Measurements from ENCODE around the gene APOL2. TPM values are rescaled to one million over a fixed set of nuclear protein-coding genes. Genes with fewer than 3 reads are reported as not detected.

Gene APOL2
- total RNA-seq, 2 donors from 2014 or later, result 35.9 to 84.9 TPM

DNA sequence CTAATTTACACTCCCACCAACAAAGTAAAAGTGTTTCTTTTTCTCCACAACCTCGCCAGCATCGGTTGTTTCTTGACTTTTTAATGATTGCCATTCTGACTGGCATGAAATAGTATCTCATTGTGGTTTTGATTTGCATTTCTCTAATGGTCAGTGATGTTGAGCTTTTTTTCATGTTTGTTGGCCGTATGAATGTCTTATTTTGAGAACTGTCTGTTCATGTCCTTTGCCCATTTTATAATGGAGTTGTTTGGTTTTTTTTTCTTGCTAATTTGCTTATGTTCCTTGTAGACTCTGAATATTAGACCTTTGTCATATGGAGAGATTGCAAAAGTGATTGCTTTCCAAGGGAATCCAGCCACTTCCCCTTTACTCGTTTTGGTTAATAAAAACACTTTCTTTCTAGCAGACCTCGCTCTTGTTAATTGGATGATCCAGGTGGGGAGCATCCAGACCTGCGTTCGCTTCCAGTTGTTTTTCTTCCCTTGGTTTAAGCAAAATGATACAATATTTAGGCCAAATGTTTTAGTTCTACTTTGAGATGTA lies 20.6 kb downstream of the APOL2 start:
- no peak overlapping the region for H3K4me3 ChIP-seq
- H3K27ac ChIP-seq, result no peak overlapping the region
- no peaks in the 10 kb centered on the region for H3K27me3 ChIP-seq (replicated peaks; ENCODE audit: insufficient read depth)
- no peak for DNase-seq (ENCODE audit: low spot score)
- no peak for ATAC-seq (ENCODE audit: insufficient number of reproducible peaks, low FRiP score, low read depth)
- peaks cover 0 to 20% of the 10 kb centered on the region in 2 donors for H3K4me1 ChIP-seq (ENCODE audit: control insufficient read depth in 1 of 2, low read depth in 2 of 2)
- no peaks in the 10 kb centered on the region for H3K9me3 ChIP-seq
- TF ChIP-seq, protein P1, sequence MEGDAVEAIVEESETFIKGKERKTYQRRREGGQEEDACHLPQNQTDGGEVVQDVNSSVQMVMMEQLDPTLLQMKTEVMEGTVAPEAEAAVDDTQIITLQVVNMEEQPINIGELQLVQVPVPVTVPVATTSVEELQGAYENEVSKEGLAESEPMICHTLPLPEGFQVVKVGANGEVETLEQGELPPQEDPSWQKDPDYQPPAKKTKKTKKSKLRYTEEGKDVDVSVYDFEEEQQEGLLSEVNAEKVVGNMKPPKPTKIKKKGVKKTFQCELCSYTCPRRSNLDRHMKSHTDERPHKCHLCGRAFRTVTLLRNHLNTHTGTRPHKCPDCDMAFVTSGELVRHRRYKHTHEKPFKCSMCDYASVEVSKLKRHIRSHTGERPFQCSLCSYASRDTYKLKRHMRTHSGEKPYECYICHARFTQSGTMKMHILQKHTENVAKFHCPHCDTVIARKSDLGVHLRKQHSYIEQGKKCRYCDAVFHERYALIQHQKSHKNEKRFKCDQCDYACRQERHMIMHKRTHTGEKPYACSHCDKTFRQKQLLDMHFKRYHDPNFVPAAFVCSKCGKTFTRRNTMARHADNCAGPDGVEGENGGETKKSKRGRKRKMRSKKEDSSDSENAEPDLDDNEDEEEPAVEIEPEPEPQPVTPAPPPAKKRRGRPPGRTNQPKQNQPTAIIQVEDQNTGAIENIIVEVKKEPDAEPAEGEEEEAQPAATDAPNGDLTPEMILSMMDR (IDR thresholded peaks at IDR 0.05), result no peak
- H3K36me3 ChIP-seq, result no peaks in the 10 kb centered on the region

DNA sequence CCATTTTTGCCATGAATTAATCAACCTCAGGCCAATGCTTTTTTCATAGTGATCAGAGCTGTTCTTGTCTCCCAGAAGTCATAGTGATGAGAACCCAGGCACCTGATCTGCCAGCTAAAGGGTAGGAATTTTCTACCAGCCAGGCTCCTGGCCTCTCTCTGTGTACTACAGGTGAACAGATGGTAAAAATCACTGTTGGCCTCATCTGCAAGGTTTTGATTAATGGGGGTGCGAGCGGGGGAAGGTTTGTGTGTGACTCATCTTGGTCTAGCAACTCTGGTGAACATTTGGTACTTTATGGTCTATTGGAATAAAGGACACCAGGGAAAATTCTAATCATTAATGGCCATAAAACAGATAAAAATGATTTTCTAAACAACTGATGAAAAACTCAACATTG lies 23.3 kb downstream of the APOL2 start:
- no peaks in the 10 kb centered on the region for H3K36me3 ChIP-seq
- TF ChIP-seq, protein P1 (IDR thresholded peaks at IDR 0.05), result no peak
- no peak overlapping the region for H3K27ac ChIP-seq
- ATAC-seq (ENCODE audit: insufficient number of reproducible peaks, low FRiP score, low read depth) (no peak), DNase-seq (ENCODE audit: low spot score) (no peak)
- H3K27me3 ChIP-seq (replicated peaks; ENCODE audit: insufficient read depth), result no peaks in the 10 kb centered on the region
- peaks cover 0 to 14% of the 10 kb centered on the region in 2 donors for H3K4me1 ChIP-seq (ENCODE audit: control insufficient read depth in 1 of 2, low read depth in 2 of 2)
- H3K4me3 ChIP-seq, result no peak overlapping the region
- H3K9me3 ChIP-seq, result no peaks in the 10 kb centered on the region

DNA sequence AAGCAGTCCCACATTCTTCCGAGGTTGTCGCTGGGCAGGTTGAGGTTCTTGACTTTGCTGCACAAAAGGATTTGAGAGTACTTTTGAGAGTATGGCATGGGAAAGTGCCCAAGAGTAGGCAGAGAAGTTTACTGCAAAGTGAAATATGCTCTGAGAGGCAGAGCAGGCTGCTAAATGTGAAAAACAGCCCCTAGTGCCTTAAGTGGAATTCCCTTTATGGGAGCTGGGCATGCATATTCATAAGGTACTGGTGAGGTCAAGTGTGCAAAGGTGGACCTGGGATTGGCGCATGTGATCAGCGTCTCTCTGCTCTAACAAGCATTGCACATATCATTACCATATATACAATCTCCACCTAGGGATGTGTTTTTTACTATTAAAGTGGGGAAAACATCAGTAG lies 25.7 kb downstream of the APOL2 start:
- Histone ChIP-seq H3K27ac (no peak overlapping the region), H3K27me3 (replicated peaks; ENCODE audit: insufficient read depth) (no peaks in the 10 kb centered on the region), H3K4me1 (ENCODE audit: control insufficient read depth in 1 of 2, low read depth in 2 of 2) (peaks cover 0 to 7% of the 10 kb centered on the region in 2 donors), H3K36me3 (no peaks in the 10 kb centered on the region), H3K4me3 (no peak overlapping the region), H3K9me3 (no peaks in the 10 kb centered on the region)
- TF ChIP-seq, protein P1 (IDR thresholded peaks at IDR 0.05), result no peak
- ATAC-seq (ENCODE audit: insufficient number of reproducible peaks, low FRiP score, low read depth) (no peak), DNase-seq (ENCODE audit: low spot score) (no peak)

- Histone ChIP-seq H3K9me3 (no peaks in the 10 kb centered on the region), H3K4me3 (no peak overlapping the region), H3K27ac (no peak overlapping the region), H3K36me3 (no peaks in the 10 kb centered on the region), H3K4me1 (ENCODE audit: control insufficient read depth in 1 of 2, low read depth in 2 of 2) (peaks cover 0 to 7% of the 10 kb centered on the region in 2 donors), H3K27me3 (replicated peaks; ENCODE audit: insufficient read depth) (no peaks in the 10 kb centered on the region)
- DNase-seq (ENCODE audit: low spot score) (no peak), ATAC-seq (ENCODE audit: insufficient number of reproducible peaks, low FRiP score, low read depth) (no peak)
- TF ChIP-seq, protein P1 (IDR thresholded peaks at IDR 0.05), result no peak
Observed at GRCh38 chr22:36212901-36213300, 26.4 kb downstream of the APOL2 start.

- peaks cover 0 to 7% of the 10 kb centered on the region in 2 donors for H3K4me1 ChIP-seq (ENCODE audit: control insufficient read depth in 1 of 2, low read depth in 2 of 2)
- H3K27ac ChIP-seq, result no peak overlapping the region
- DNase-seq (ENCODE audit: low spot score), result no peak
- no peaks in the 10 kb centered on the region for H3K27me3 ChIP-seq (replicated peaks; ENCODE audit: insufficient read depth)
- H3K9me3 ChIP-seq, result no peaks in the 10 kb centered on the region
- H3K36me3 ChIP-seq, result no peaks in the 10 kb centered on the region
- TF ChIP-seq, protein P1 (IDR thresholded peaks at IDR 0.05), result no peak
- ATAC-seq (ENCODE audit: insufficient number of reproducible peaks, low FRiP score, low read depth), result no peak
- no peak overlapping the region for H3K4me3 ChIP-seq
Observed at GRCh38 chr22:36211237-36211861, 28.0 kb downstream of the APOL2 start.
